Measurements from ENCODE around the gene FIP1L1.

Gene FIP1L1

GRCh38 chr4:53477636-53478035 lies 100.2 kb downstream of the FIP1L1 start:
- no peak overlapping the region for H3K4me3 ChIP-seq (ENCODE audit: insufficient read depth, low read length, poor library complexity, severe bottlenecking)
- TF ChIP-seq EZH2phosphoT487 (conservative IDR thresholded peaks at IDR 0.05; ENCODE audit: low read length) (no peak), CTCF (IDR thresholded peaks at IDR 0.05; ENCODE audit: insufficient read depth, low read length, poor library complexity, severe bottlenecking) (no peak)
- H4K20me1 ChIP-seq (ENCODE audit: low read depth, low read length) = no peaks in the 10 kb centered on the region
- H3K4me2 ChIP-seq (ENCODE audit: low read depth, low read length, poor library complexity, severe bottlenecking) = no peak overlapping the region
- H3K9ac ChIP-seq (ENCODE audit: low read length) = no peak overlapping the region
- H3K9me3 ChIP-seq (ENCODE audit: insufficient read depth, low read length) = no peaks in the 10 kb centered on the region
- H3K9me2 ChIP-seq (replicated peaks; ENCODE audit: insufficient read depth, low read length) = no peaks in the 10 kb centered on the region
- H3K79me2 ChIP-seq (ENCODE audit: insufficient read depth, low read length) = no peaks in the 10 kb centered on the region
- no peak overlapping the region for H2AFZ ChIP-seq (ENCODE audit: low read depth, low read length, severe bottlenecking)
- H3K27ac ChIP-seq (ENCODE audit: low read depth, low read length) = no peak overlapping the region
- H3F3A ChIP-seq (ENCODE audit: insufficient read depth) = no peaks in the 10 kb centered on the region
- H3K36me3 ChIP-seq (ENCODE audit: low read length) = no peaks in the 10 kb centered on the region
- H3K27me3 ChIP-seq (ENCODE audit: low read length) = no peaks in the 10 kb centered on the region

GRCh38 chr4:53478671-53479456 lies 101.4 kb downstream of the FIP1L1 start:
- H4K20me1 ChIP-seq (ENCODE audit: low read depth, low read length) = no peaks in the 10 kb centered on the region
- no peak overlapping the region for H3K4me3 ChIP-seq (ENCODE audit: insufficient read depth, low read length, poor library complexity, severe bottlenecking)
- H3K27ac ChIP-seq (ENCODE audit: low read depth, low read length) = no peak overlapping the region
- H3K36me3 ChIP-seq (ENCODE audit: low read length) = no peaks in the 10 kb centered on the region
- no peak for TF ChIP-seq CTCF (IDR thresholded peaks at IDR 0.05; ENCODE audit: insufficient read depth, low read length, poor library complexity, severe bottlenecking)
- TF ChIP-seq EZH2phosphoT487 (conservative IDR thresholded peaks at IDR 0.05; ENCODE audit: low read length) = no peak
- H3K9me3 ChIP-seq (ENCODE audit: insufficient read depth, low read length) = no peaks in the 10 kb centered on the region
- H2AFZ ChIP-seq (ENCODE audit: low read depth, low read length, severe bottlenecking) = no peak overlapping the region
- H3K4me2 ChIP-seq (ENCODE audit: low read depth, low read length, poor library complexity, severe bottlenecking) = no peak overlapping the region
- no peaks in the 10 kb centered on the region for H3K79me2 ChIP-seq (ENCODE audit: insufficient read depth, low read length)
- H3K9ac ChIP-seq (ENCODE audit: low read length) = no peak overlapping the region
- H3K27me3 ChIP-seq (ENCODE audit: low read length) = no peaks in the 10 kb centered on the region
- H3F3A ChIP-seq (ENCODE audit: insufficient read depth) = no peaks in the 10 kb centered on the region
- no peaks in the 10 kb centered on the region for H3K9me2 ChIP-seq (replicated peaks; ENCODE audit: insufficient read depth, low read length)

GRCh38 chr4:53479736-53480525 lies 102.5 kb downstream of the FIP1L1 start:
- TF ChIP-seq EZH2phosphoT487 (conservative IDR thresholded peaks at IDR 0.05; ENCODE audit: low read length) = no peak
- no peak for TF ChIP-seq CTCF (IDR thresholded peaks at IDR 0.05; ENCODE audit: insufficient read depth, low read length, poor library complexity, severe bottlenecking)
- Histone ChIP-seq H3K27me3 (ENCODE audit: low read length) (no peaks in the 10 kb centered on the region), H4K20me1 (ENCODE audit: low read depth, low read length) (no peaks in the 10 kb centered on the region), H3K27ac (ENCODE audit: low read depth, low read length) (no peak overlapping the region), H3F3A (ENCODE audit: insufficient read depth) (no peaks in the 10 kb centered on the region), H3K9me3 (ENCODE audit: insufficient read depth, low read length) (no peaks in the 10 kb centered on the region), H3K9ac (ENCODE audit: low read length) (no peak overlapping the region), H3K4me3 (ENCODE audit: insufficient read depth, low read length, poor library complexity, severe bottlenecking) (no peak overlapping the region), H3K4me2 (ENCODE audit: low read depth, low read length, poor library complexity, severe bottlenecking) (no peak overlapping the region), H3K9me2 (replicated peaks; ENCODE audit: insufficient read depth, low read length) (no peaks in the 10 kb centered on the region), H2AFZ (ENCODE audit: low read depth, low read length, severe bottlenecking) (no peak overlapping the region), H3K79me2 (ENCODE audit: insufficient read depth, low read length) (no peaks in the 10 kb centered on the region), H3K36me3 (ENCODE audit: low read length) (no peaks in the 10 kb centered on the region)
